ENCODE data around the gene PTBP3.

Gene PTBP3

GRCh38 chr9:112332977-112333638, at the start of gene PTBP3:
TSS of gene PTBP3 (minus strand) at chr9:112333619. CDS start at chr9:112297865, 35,754 bp downstream.
- Histone ChIP-seq H3K4me3 (peak within 1 kb of the TSS; percentile 88), H3K9ac (ENCODE audit: insufficient read length) (peak within 1 kb of the TSS; percentile 89), H3K9me3 (ENCODE audit: low read depth, low read length) (no peaks in the 10 kb centered on the region), H3K27ac (peak within 1 kb of the TSS; percentile 75; the same call in 1 of the 2 replicates), H3K36me3 (ENCODE audit: insufficient read depth, low read length) (no peaks in the 10 kb centered on the region)
- TF ChIP-seq POLR2AphosphoS5 (IDR thresholded peaks at IDR 0.05; ENCODE audit: borderline replicate concordance, low read depth, low read length) = no peak; the same call in 1 of the 2 replicates
- no peak for DNase-seq (ENCODE audit: low read depth, low spot score)

GRCh38 chr9:112382501-112383364, 49.3 kb upstream of the PTBP3 start:
- Histone ChIP-seq H3K4me3 (no peak overlapping the region), H3K27ac (no peak overlapping the region), H3K9ac (ENCODE audit: insufficient read length) (no peak overlapping the region), H3K36me3 (ENCODE audit: insufficient read depth, low read length) (no peaks in the 10 kb centered on the region), H3K9me3 (ENCODE audit: low read depth, low read length) (no peaks in the 10 kb centered on the region)
- DNase-seq (ENCODE audit: low read depth, low spot score) = no peak
- TF ChIP-seq POLR2AphosphoS5 (IDR thresholded peaks at IDR 0.05; ENCODE audit: borderline replicate concordance, low read depth, low read length) (no peak), FOXP2 (optimal IDR thresholded peaks at IDR 0.05; ENCODE audit: control extremely low read depth, extremely low read length, insufficient read depth) (no peak), EZH2 (IDR thresholded peaks at IDR 0.05) (no peak)

GRCh38 chr9:112382066-112382465, 48.6 kb upstream of the PTBP3 start:
- DNase-seq (ENCODE audit: low read depth, low spot score) = no peak
- H3K9ac ChIP-seq (ENCODE audit: insufficient read length) = no peak overlapping the region
- H3K4me3 ChIP-seq = no peak overlapping the region
- H3K36me3 ChIP-seq (ENCODE audit: insufficient read depth, low read length) = no peaks in the 10 kb centered on the region
- no peaks in the 10 kb centered on the region for H3K9me3 ChIP-seq (ENCODE audit: low read depth, low read length)
- H3K27ac ChIP-seq = no peak overlapping the region
- no peak for TF ChIP-seq EZH2 (IDR thresholded peaks at IDR 0.05)
- TF ChIP-seq FOXP2 (optimal IDR thresholded peaks at IDR 0.05; ENCODE audit: control extremely low read depth, extremely low read length, insufficient read depth) = no peak
- TF ChIP-seq POLR2AphosphoS5 (IDR thresholded peaks at IDR 0.05; ENCODE audit: borderline replicate concordance, low read depth, low read length) = no peak

GRCh38 chr9:112380825-112381221, 47.4 kb upstream of the PTBP3 start:
- H3K27ac ChIP-seq = no peak overlapping the region
- DNase-seq (ENCODE audit: low read depth, low spot score) = peak; percentile 14

GRCh38 chr9:112380102-112380824, 46.8 kb upstream of the PTBP3 start, which contains the start of gene HSDL2:
TSS of gene HSDL2 (plus strand) at chr9:112380108. CDS start at chr9:112380164, 56 bp downstream.
- no peaks in the 10 kb centered on the region for H3K9me3 ChIP-seq (ENCODE audit: low read depth, low read length)
- no peaks in the 10 kb centered on the region for H3K36me3 ChIP-seq (ENCODE audit: insufficient read depth, low read length)
- peak within 1 kb of the TSS; percentile 89 for H3K9ac ChIP-seq (ENCODE audit: insufficient read length)
- no peak for DNase-seq (ENCODE audit: low read depth, low spot score)
- H3K4me3 ChIP-seq = peak within 1 kb of the TSS; percentile 92
- no peak; the same call in 1 of the 2 replicates for TF ChIP-seq POLR2AphosphoS5 (IDR thresholded peaks at IDR 0.05; ENCODE audit: borderline replicate concordance, low read depth, low read length)
- no peak for TF ChIP-seq FOXP2 (optimal IDR thresholded peaks at IDR 0.05; ENCODE audit: control extremely low read depth, extremely low read length, insufficient read depth)
- TF ChIP-seq EZH2 (IDR thresholded peaks at IDR 0.05) = no peak
- H3K27ac ChIP-seq = peak within 1 kb of the TSS; percentile 72

More at GRCh38 chr9:112380825-112381221, 47.4 kb upstream of the PTBP3 start:
- Histone ChIP-seq H3K4me3 (peak overlapping the region; percentile 92), H3K9ac (ENCODE audit: insufficient read length) (peak overlapping the region; percentile 76), H3K36me3 (ENCODE audit: insufficient read depth, low read length) (no peaks in the 10 kb centered on the region), H3K9me3 (ENCODE audit: low read depth, low read length) (no peaks in the 10 kb centered on the region)
- TF ChIP-seq FOXP2 (optimal IDR thresholded peaks at IDR 0.05; ENCODE audit: control extremely low read depth, extremely low read length, insufficient read depth) = no peak
- no peak for TF ChIP-seq EZH2 (IDR thresholded peaks at IDR 0.05)
- TF ChIP-seq POLR2AphosphoS5 (IDR thresholded peaks at IDR 0.05; ENCODE audit: borderline replicate concordance, low read depth, low read length) = no peak

GRCh38 chr9:112379177-112380101, 46.0 kb upstream of the PTBP3 start:
- H3K36me3 ChIP-seq (ENCODE audit: insufficient read depth, low read length) = no peaks in the 10 kb centered on the region
- peak overlapping the region; percentile 92 for H3K4me3 ChIP-seq
- peak overlapping the region; percentile 72 for H3K27ac ChIP-seq
- TF ChIP-seq EZH2 (IDR thresholded peaks at IDR 0.05) = no peak
- TF ChIP-seq POLR2AphosphoS5 (IDR thresholded peaks at IDR 0.05; ENCODE audit: borderline replicate concordance, low read depth, low read length) = peak; percentile 95
- TF ChIP-seq FOXP2 (optimal IDR thresholded peaks at IDR 0.05; ENCODE audit: control extremely low read depth, extremely low read length, insufficient read depth) = no peak
- DNase-seq (ENCODE audit: low read depth, low spot score) = peak; percentile 86
- no peaks in the 10 kb centered on the region for H3K9me3 ChIP-seq (ENCODE audit: low read depth, low read length)
- H3K9ac ChIP-seq (ENCODE audit: insufficient read length) = peak overlapping the region; percentile 89
